PFSK-1 (cell line): ENCODE measurements around the gene MCTP1.

Source experiments
- POLR2AphosphoS5 ChIP-seq: IDR thresholded peaks from 2 replicates; pipeline ENCODE4 v1.6.1; 2012; ENCODE audit warnings: low read depth, mild to moderate bottlenecking, control low read depth, low read length, moderate library complexity
- REST ChIP-seq, 2 experiments: IDR thresholded peaks; 2 replicates each; pipeline versions ENCODE4 v1.6.1 to v1.8.0; 2011 to 2012; ENCODE audit warnings: low read depth in 2 of 2, low read length in 2 of 2, control low read depth in 1 of 2, inconsistent platforms in 1 of 2, mild to moderate bottlenecking in 1 of 2, moderate library complexity in 1 of 2; ENCODE audit not compliant: insufficient read depth in 1 of 2
- SIN3A ChIP-seq: IDR thresholded peaks from 2 replicates; pipeline ENCODE4 v1.6.1; 2012; ENCODE audit warnings: mild to moderate bottlenecking, low read length, moderate library complexity, borderline replicate concordance; ENCODE audit not compliant: insufficient read depth
- TAF1 ChIP-seq: IDR thresholded peaks from 2 replicates; pipeline ENCODE4 v1.6.1; 2012; ENCODE audit warnings: low read length, control low read depth, borderline replicate concordance; ENCODE audit not compliant: insufficient read depth

DNA sequence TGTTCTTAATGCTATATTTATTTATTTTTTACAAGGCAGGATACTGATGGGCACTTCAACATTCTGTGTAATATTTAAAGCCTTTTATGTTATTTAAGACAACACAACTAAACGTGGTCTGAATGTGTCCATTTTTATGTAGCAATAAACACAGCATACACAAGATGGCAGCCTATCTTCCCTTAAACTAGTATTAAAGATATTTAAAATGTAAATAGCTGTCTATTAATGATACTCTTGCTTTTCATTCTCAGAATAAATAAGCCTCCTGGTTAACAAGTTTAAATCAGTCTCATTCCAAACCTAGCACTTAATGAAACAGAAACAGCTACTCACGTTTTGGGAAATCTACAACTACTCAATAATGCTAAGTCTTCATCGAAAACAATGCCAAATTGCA is 315.7 kb downstream of the MCTP1 start:
- TF ChIP-seq REST (IDR thresholded peaks at IDR 0.05; ENCODE audit: insufficient read depth in 1 of 2, low read depth in 2 of 2, low read length in 2 of 2) (no peak), TAF1 (no peak), POLR2AphosphoS5 (no peak), SIN3A (no peak)
